Right lobe of liver (tissue), 6 donors: ENCODE data around the gene SEMA3A. TPM values are rescaled to one million over a fixed set of nuclear protein-coding genes. Genes with fewer than 3 reads are reported as not detected.

ENCODE experiments used
- ATAC-seq, 4 donors: fragments of 200-7000 bp; cut with Tn5 transposase; one replicate each; pipeline ENCODE4 v1.9.1; 2020; ENCODE audit warnings: mild to moderate bottlenecking in 4 of 4, moderate library complexity in 4 of 4
- DNase-seq, 3 donors: peaks; one replicate each; pipeline ENCODE4 v3.0.0-alpha.2; 2020
- H3K27ac ChIP-seq, 3 donors: fragments of 200-600 bp; one replicate each; pipeline ENCODE4 v1.8.0; 2022
- H3K27me3 ChIP-seq, 2 donors: fragments of 200-600 bp; one replicate each; pipeline ENCODE4 v1.8.0; 2022
- H3K36me3 ChIP-seq, 4 donors: fragments of 200-600 bp; sonication (generic) in 1 of 4; one replicate each; pipeline versions ENCODE4 v1.5.1 to v1.8.0; 2017 to 2022; ENCODE audit warnings: control low read depth in 1 of 4
- H3K4me1 ChIP-seq, 4 donors: fragments of 200-600 bp; sonication (generic) in 1 of 4; one replicate each; pipeline versions ENCODE4 v1.5.1 to v1.8.0; 2017 to 2022; ENCODE audit warnings: control low read depth in 1 of 4
- H3K4me3 ChIP-seq, 3 donors: fragments of 200-600 bp; one replicate each; pipeline ENCODE4 v1.8.0; 2022
- H3K9me3 ChIP-seq, 4 donors: fragments of 200-600 bp; sonication (generic) in 1 of 4; one replicate each; pipeline versions ENCODE4 v1.5.1 to v1.8.0; 2017 to 2022; ENCODE audit warnings: control low read depth in 1 of 4
- CTCF ChIP-seq, 4 donors: fragments of 200-600 bp in 3 of 4; fragments of 450-650 bp in 1 of 4; IDR thresholded peaks; one replicate each; pipeline versions ENCODE4 v1.5.1 to v1.8.0; 2016 to 2022; ENCODE audit warnings: antibody characterized with exemption in 4 of 4, mild to moderate bottlenecking in 2 of 4
- POLR2A ChIP-seq: fragments of 450-650 bp; IDR thresholded peaks from one replicate; pipeline ENCODE4 v1.6.1; 2017; ENCODE audit warnings: antibody characterized with exemption, mild to moderate bottlenecking
- WGBS: methylation state at CpG from one replicate; pipeline ENCODE4 v1.1.6; 2018; ENCODE audit warnings: low coverage, low lambda C conversion rate; ENCODE audit not compliant: insufficient coverage; ENCODE audit errors: missing lambda C conversion rate; 5-methylcytosine and 5-hydroxymethylcytosine counted together
- intact Hi-C, 2 donors: fragments of 100-400 bp; cut with DNase I; formaldehyde crosslinking; loops; one replicate each; pipeline versions ENCODE4 v1.11.2 to v1.14.1; 2022
- total RNA-seq, 6 experiments: library from RNA; depleted of rRNA in 2 of 6; stranded (reverse); fragments of >200 nt in 2 of 6; fragmentation: NEBNext Ultra II Directional in 3 of 6; extraction: Animal tissue kit (Norgen Biotek cat#: 25700) in 3 of 6; gene quantifications; one replicate each; pipeline versions ENCODE4 v1.1.0 to v1.2.4, GENCODE V29; 2016 to 2023
- donor health status: DM: no; HTN: yes; CAD: no.
- donor health status: DM: no; HTN: no; CAD: no.
- donor health status: DM: no; HTN: no; CAD: no.
- donor health status: DM: no; HTN: yes; CAD: no.
- donor health status: DM: no; HTN: yes; CAD: no.

Gene SEMA3A
- total RNA-seq, 6 experiments from 2014 or later: 0.12 to 0.57 (median 0.29) TPM; not detected in 1

- DNase-seq: no peak
- no peaks in the 10 kb centered on the region for H3K27me3 ChIP-seq
- H3K36me3 ChIP-seq: no peaks in the 10 kb centered on the region
- WGBS: 31% methylated on average over 2 of the region's 2 CpGs
- ATAC-seq: no peak
- H3K9me3 ChIP-seq: no peaks in the 10 kb centered on the region
- intact Hi-C loops: no loop called here
- no peaks in the 10 kb centered on the region for H3K4me1 ChIP-seq
- TF ChIP-seq POLR2A (no peak), CTCF (IDR thresholded peaks at IDR 0.05) (no peak)
- no peak overlapping the region for H3K4me3 ChIP-seq
- H3K27ac ChIP-seq: no peak overlapping the region
These were observed 286.1 kb downstream of the SEMA3A start for GRCh38 chr7:83908526-83908925.
